Tibial nerve (tissue), 3 donors: ENCODE data around the gene TBC1D16.

Experiments used
- POLR2A ChIP-seq, 2 donors: fragments of 450-650 bp; IDR thresholded peaks; one replicate each; pipeline ENCODE4 v1.6.1; 2017; ENCODE audit warnings: antibody characterized with exemption in 2 of 2, mild to moderate bottlenecking in 2 of 2, moderate library complexity in 2 of 2
- TF ChIP-seq, protein P1 (sequence below), 5 experiments: fragments of 200-600 bp in 3 of 5; fragments of 450-650 bp in 2 of 5; sonication (generic) in 3 of 5; IDR thresholded peaks; one replicate each; pipeline ENCODE4 v1.5.1; 2016 to 2019; ENCODE audit warnings: antibody characterized with exemption in 5 of 5, mild to moderate bottlenecking in 3 of 5, moderate library complexity in 2 of 5

DNA sequence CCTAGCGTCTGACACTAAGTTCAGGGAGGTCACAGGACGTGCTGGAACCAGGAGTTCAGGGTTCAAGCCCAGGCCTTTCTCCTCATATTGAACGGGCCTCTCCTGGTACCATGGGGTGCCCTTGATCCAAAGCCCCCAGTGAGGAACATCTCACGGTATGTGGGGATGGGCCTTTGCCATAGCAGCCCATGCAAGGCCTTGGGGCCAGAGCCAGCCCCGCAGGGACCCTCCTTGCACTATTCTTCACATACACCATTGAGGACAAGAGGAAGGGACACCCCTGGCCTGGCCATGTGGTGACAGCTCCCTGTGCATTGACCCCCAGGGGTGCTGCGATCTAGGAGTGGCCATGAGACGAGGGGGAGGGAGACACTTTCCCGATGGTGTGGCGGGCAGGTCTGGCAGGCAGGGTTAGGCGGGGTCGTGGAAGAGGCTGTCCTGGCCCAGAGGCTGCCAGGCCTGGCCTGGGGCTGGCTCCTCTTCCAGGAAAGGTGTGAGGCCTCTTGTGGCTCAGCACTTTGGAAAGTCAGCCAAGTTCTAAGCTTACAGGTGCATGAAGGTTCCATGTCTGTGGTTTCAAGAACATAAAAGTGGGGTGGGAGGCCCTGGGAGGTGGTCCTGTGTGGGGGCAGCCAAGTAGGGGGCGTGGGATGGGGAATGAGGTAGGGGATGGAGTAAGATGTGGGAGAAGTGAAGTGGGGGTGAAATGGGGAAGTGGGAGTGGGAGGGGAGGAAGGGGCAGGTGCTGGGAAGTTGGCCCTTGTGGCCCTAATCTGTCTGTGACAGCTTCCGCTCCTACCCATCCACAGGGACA is 107.8 kb downstream of the TBC1D16 start:
- TF ChIP-seq, protein P1, sequence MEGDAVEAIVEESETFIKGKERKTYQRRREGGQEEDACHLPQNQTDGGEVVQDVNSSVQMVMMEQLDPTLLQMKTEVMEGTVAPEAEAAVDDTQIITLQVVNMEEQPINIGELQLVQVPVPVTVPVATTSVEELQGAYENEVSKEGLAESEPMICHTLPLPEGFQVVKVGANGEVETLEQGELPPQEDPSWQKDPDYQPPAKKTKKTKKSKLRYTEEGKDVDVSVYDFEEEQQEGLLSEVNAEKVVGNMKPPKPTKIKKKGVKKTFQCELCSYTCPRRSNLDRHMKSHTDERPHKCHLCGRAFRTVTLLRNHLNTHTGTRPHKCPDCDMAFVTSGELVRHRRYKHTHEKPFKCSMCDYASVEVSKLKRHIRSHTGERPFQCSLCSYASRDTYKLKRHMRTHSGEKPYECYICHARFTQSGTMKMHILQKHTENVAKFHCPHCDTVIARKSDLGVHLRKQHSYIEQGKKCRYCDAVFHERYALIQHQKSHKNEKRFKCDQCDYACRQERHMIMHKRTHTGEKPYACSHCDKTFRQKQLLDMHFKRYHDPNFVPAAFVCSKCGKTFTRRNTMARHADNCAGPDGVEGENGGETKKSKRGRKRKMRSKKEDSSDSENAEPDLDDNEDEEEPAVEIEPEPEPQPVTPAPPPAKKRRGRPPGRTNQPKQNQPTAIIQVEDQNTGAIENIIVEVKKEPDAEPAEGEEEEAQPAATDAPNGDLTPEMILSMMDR (IDR thresholded peaks at IDR 0.05), result no peak
- no peak for TF ChIP-seq POLR2A (IDR thresholded peaks at IDR 0.05)
